CD14-positive monocyte (primary cell): ENCODE data around the gene MCC. TPM values are rescaled to one million over a fixed set of nuclear protein-coding genes. Genes with fewer than 3 reads are reported as not detected.
A peak's percentile ranks its signal among the peaks of the same experiment; 100 is the strongest.

Experiments
- DNase-seq, 3 donors: peaks; one replicate each; pipeline ENCODE4 v3.0.0-alpha.2; 2011 to 2022
- H2AFZ ChIP-seq: 2 replicates; pipeline ENCODE4 v1.6.0; 2012; ENCODE audit warnings: mild to moderate bottlenecking, low read depth, low read length, inconsistent platforms; ENCODE audit not compliant: insufficient read depth, poor library complexity, severe bottlenecking
- H3K27ac ChIP-seq, 2 donors: 1 replicate in 1 of 2; 2 replicates in 1 of 2; pipeline ENCODE4 v1.5.1; 2012 to 2013; ENCODE audit warnings: low read length in 2 of 2, control low read depth in 1 of 2, inconsistent platforms in 1 of 2, low read depth in 1 of 2, mild to moderate bottlenecking in 1 of 2
- H3K27me3 ChIP-seq, 2 donors: one replicate each; pipeline versions ENCODE4 v1.6.0 to v1.6.1; 2011 to 2013; ENCODE audit warnings: low read length in 2 of 2; ENCODE audit not compliant: control insufficient read depth in 2 of 2, insufficient read depth in 2 of 2
- H3K36me3 ChIP-seq, 2 donors: replicated peaks in 1 of 2; 1 replicate in 1 of 2; 2 replicates in 1 of 2; pipeline versions ENCODE4 v1.5.1 to v1.6.1; 2012 to 2013; ENCODE audit warnings: low read length in 2 of 2, control low read depth in 1 of 2, inconsistent platforms in 1 of 2, mild to moderate bottlenecking in 1 of 2; ENCODE audit not compliant: insufficient read depth in 2 of 2, control insufficient read depth in 1 of 2
- H3K4me1 ChIP-seq, 2 donors: 1 replicate in 1 of 2; 2 replicates in 1 of 2; pipeline versions ENCODE4 v1.5.1 to v1.6.1; 2012 to 2013; ENCODE audit warnings: low read length in 2 of 2, control low read depth in 1 of 2, inconsistent platforms in 1 of 2, mild to moderate bottlenecking in 1 of 2, moderate library complexity in 1 of 2; ENCODE audit not compliant: insufficient read depth in 2 of 2, control insufficient read depth in 1 of 2
- H3K4me2 ChIP-seq: replicated peaks from 2 replicates; pipeline ENCODE3; 2012; ENCODE audit warnings: low read length, moderate library complexity, mild to moderate bottlenecking; ENCODE audit not compliant: poor library complexity, severe bottlenecking; ENCODE audit errors: extremely low read depth
- H3K4me3 ChIP-seq, 3 experiments: fragments of 200-600 bp in 1 of 3; sonication (generic) in 1 of 3; replicated peaks in 1 of 3; 1 replicate in 2 of 3; 2 replicates in 1 of 3; pipeline ENCODE4 v1.5.1; 2011 to 2013; ENCODE audit warnings: low read length in 3 of 3, mild to moderate bottlenecking in 3 of 3, control low read depth in 2 of 3, low read depth in 2 of 3, inconsistent platforms in 1 of 3, moderate library complexity in 1 of 3
- H3K79me2 ChIP-seq: 2 replicates; pipeline ENCODE4 v1.6.0; 2012; ENCODE audit warnings: mild to moderate bottlenecking, control low read depth, inconsistent platforms, low read length, moderate library complexity; ENCODE audit not compliant: insufficient read depth
- H3K9ac ChIP-seq: 2 replicates; pipeline ENCODE4 v1.6.0; 2017; ENCODE audit warnings: low read length, mild to moderate bottlenecking; ENCODE audit not compliant: insufficient read depth, poor library complexity, severe bottlenecking
- H3K9me3 ChIP-seq, 2 donors: replicated peaks in 1 of 2; 1 replicate in 1 of 2; 2 replicates in 1 of 2; pipeline versions ENCODE4 v1.5.1 to v1.6.1; 2012 to 2013; ENCODE audit warnings: low read length in 2 of 2, control low read depth in 1 of 2; ENCODE audit not compliant: control insufficient read depth in 1 of 2, insufficient read depth in 1 of 2
- H4K20me1 ChIP-seq: 2 replicates; pipeline ENCODE4 v1.6.0; 2012; ENCODE audit warnings: mild to moderate bottlenecking, low read length, control low read depth, moderate library complexity; ENCODE audit not compliant: insufficient read depth
- H3K27ac Mint-ChIP-seq, 7 donors: one replicate each; pipeline ENCODE4 v1.8.0; 2020; ENCODE audit warnings: mild to moderate bottlenecking in 7 of 7, mixed read lengths in 7 of 7, moderate library complexity in 6 of 7, inconsistent platforms in 2 of 7
- H3K27me3 Mint-ChIP-seq, 3 donors: one replicate each; pipeline ENCODE4 v1.8.0; 2021 to 2022; ENCODE audit warnings: low read depth in 3 of 3, mild to moderate bottlenecking in 3 of 3, mixed read lengths in 3 of 3, moderate library complexity in 3 of 3, inconsistent platforms in 1 of 3
- H3K36me3 Mint-ChIP-seq, 2 donors: one replicate each; pipeline ENCODE4 v1.8.0; 2020; ENCODE audit warnings: mixed read lengths in 2 of 2, inconsistent platforms in 1 of 2, mild to moderate bottlenecking in 1 of 2
- H3K4me1 Mint-ChIP-seq: one replicate; pipeline ENCODE4 v1.8.0; 2020; ENCODE audit warnings: mild to moderate bottlenecking, mixed read lengths
- H3K4me3 Mint-ChIP-seq, 2 donors: one replicate each; pipeline ENCODE4 v1.8.0; 2020; ENCODE audit warnings: mild to moderate bottlenecking in 2 of 2, mixed read lengths in 2 of 2, moderate library complexity in 1 of 2
- H3K9me3 Mint-ChIP-seq, 7 donors: one replicate each; pipeline ENCODE4 v1.8.0; 2020 to 2022; ENCODE audit warnings: mixed read lengths in 7 of 7, mild to moderate bottlenecking in 6 of 7, moderate library complexity in 6 of 7, inconsistent platforms in 2 of 7
- CTCF ChIP-seq: fragments of 200-600 bp; IDR thresholded peaks from one replicate; pipeline ENCODE4 v1.8.0; 2022; ENCODE audit warnings: antibody characterized with exemption, mild to moderate bottlenecking
- WGBS: methylation state at CpG from one replicate; pipeline ENCODE4 v1.1.5; 2013; ENCODE audit warnings: missing lambda C conversion rate; ENCODE audit not compliant: insufficient coverage; 5-methylcytosine and 5-hydroxymethylcytosine counted together
- intact Hi-C, 2 donors: fragments of 100-400 bp; cut with micrococcal nuclease; formaldehyde crosslinking; loops; one replicate each; pipeline versions ENCODE4 v1.15.0 to v1.15.1; 2023
- polyA plus RNA-seq, 3 donors: library from polyadenylated mRNA; depleted of rRNA in 1 of 3; unstranded in 2 of 3; stranded (reverse) in 1 of 3; fragments of 300-500 nt in 2 of 3; fragments of >200 nt in 1 of 3; fragmentation: Illumina TruSeq in 2 of 3; gene quantifications; 1 replicate in 2 of 3; 2 replicates in 1 of 3; pipeline ENCODE4 v1.2.3, GENCODE V29; 2012 to 2021

MCC gene
- polyA plus RNA-seq, 3 donors, result 0.09 TPM; not detected in 2

- no peak overlapping the region for H2AFZ ChIP-seq
- no peak for DNase-seq
- no peak for TF ChIP-seq CTCF
- H3K36me3 ChIP-seq, result no peaks in the 10 kb centered on the region
- no peak overlapping the region for H3K9ac ChIP-seq
- H3K9me3 ChIP-seq, result no peaks in the 10 kb centered on the region
- H3K4me1 ChIP-seq, result no peaks in the 10 kb centered on the region
- no peak overlapping the region for H3K27ac ChIP-seq
- H3K4me3 ChIP-seq, result no peak overlapping the region
- H3K79me2 ChIP-seq, result no peaks in the 10 kb centered on the region
- H4K20me1 ChIP-seq, result no peaks in the 10 kb centered on the region
- H3K36me3 Mint-ChIP-seq, result no peaks in the 10 kb centered on the region
- intact Hi-C loops, result loop anchor here in 1 of 2 donors (10.0 kb wide), 1 partner anchor 217 kb away; no protein-coding TSS in a partner anchor
- H3K27me3 ChIP-seq, result peaks cover 31 to 46% of the 10 kb centered on the region in 2 donors
- no CpG with 5 or more reads among the region's 2 CpGs for WGBS
- H3K9me3 Mint-ChIP-seq, result peaks cover 0 to 2% (median 0%) of the 10 kb centered on the region in 7 donors
- peaks cover 20 to 41% (median 23%) of the 10 kb centered on the region in 3 donors for H3K27me3 Mint-ChIP-seq
- H3K4me3 Mint-ChIP-seq, result no peak overlapping the region
- H3K27ac Mint-ChIP-seq, result no peak overlapping the region
- H3K4me2 ChIP-seq, result no peak overlapping the region
- peaks cover 4% of the 10 kb centered on the region for H3K4me1 Mint-ChIP-seq
These were observed 100.4 kb downstream of the MCC start for GRCh38 chr5:113387844-113388243.

GRCh38 chr5:113384782-113385285 lies 103.4 kb downstream of the MCC start:
- Histone ChIP-seq H3K27ac (no peak overlapping the region), H3K79me2 (no peaks in the 10 kb centered on the region), H3K27me3 (peaks cover 54 to 68% of the 10 kb centered on the region in 2 donors), H3K9me3 (no peaks in the 10 kb centered on the region), H3K4me2 (no peak overlapping the region), H4K20me1 (no peaks in the 10 kb centered on the region), H3K9ac (no peak overlapping the region), H2AFZ (no peak overlapping the region), H3K4me1 (no peaks in the 10 kb centered on the region), H3K4me3 (no peak overlapping the region), H3K36me3 (no peaks in the 10 kb centered on the region)
- Mint-ChIP-seq H3K27me3 (peaks cover 35 to 59% (median 37%) of the 10 kb centered on the region in 3 donors), H3K9me3 (peaks cover 0 to 5% (median 0%) of the 10 kb centered on the region in 7 donors), H3K4me3 (peak overlapping the region in 1 of 2 donors; percentile 40), H3K4me1 (peaks cover 4% of the 10 kb centered on the region), H3K36me3 (no peaks in the 10 kb centered on the region), H3K27ac (no peak overlapping the region)
- TF ChIP-seq CTCF, result no peak
- intact Hi-C loops, result loop anchor here in 1 of 2 donors (10.0 kb wide), 1 partner anchor 220 kb away; no protein-coding TSS in a partner anchor
- WGBS, result 0% methylated on average over 3 of the region's 4 CpGs
- DNase-seq, result no peak
